HepG2 (cell line): ENCODE measurements around the gene BIRC2. TPM values are rescaled to one million over a fixed set of nuclear protein-coding genes. Genes with fewer than 3 reads are reported as not detected.
"Not testable (repeated sequence)": the region's sequence is repeated elsewhere in the genome, so short reads cannot be mapped to it uniquely, and the experiment has no call there.

Experiments used
- ATAC-seq: fragments of 200-7000 bp; cut with Tn5 transposase; 3 replicates; pipeline ENCODE4 v1.9.1; 2020; ENCODE audit warnings: mild to moderate bottlenecking, moderate library complexity
- BruUV-seq: library from RNA; stranded (reverse); fragments of 400-500 nt; replicated peaks from 2 replicates; lab custom pipeline; 2021; lab: Mats Ljungman, UMichigan
- CTCF ChIA-PET: fragments of 300-600 bp; formaldehyde crosslinking; extraction: SDS; loops from one replicate; lab custom pipeline; 2021; ENCODE audit warnings: low total read pairs, inconsistent platforms, low intra/inter-chr PET ratio; lab: Yijun Ruan, JAX
- POLR2A ChIA-PET: fragments of 350-600 bp; sonication (Branson Sonifier 250); formaldehyde crosslinking; loops from one replicate; lab custom pipeline; 2020; ENCODE audit warnings: antibody characterized with exemption, inconsistent platforms; lab: Yijun Ruan, JAX
- DNase-seq: peaks from one replicate; pipeline ENCODE4 v3.0.0-alpha.2; 2015; ENCODE audit warnings: low spot score
- FAIRE-seq: peaks from 3 replicates; lab custom pipeline; 2011; peaks lifted over from hg19 to GRCh38; lab: Jason Lieb, UNC
- H2AFZ ChIP-seq: one replicate; pipeline ENCODE4 v1.6.1; 2011; ENCODE audit warnings: low read length, inconsistent platforms
- H3K27ac ChIP-seq: fragments of 300-600 bp; 3 replicates; pipeline ENCODE4 v1.8.0; 2011; ENCODE audit warnings: mixed run types, mild to moderate bottlenecking, mixed read lengths, low read length, inconsistent platforms; ENCODE audit not compliant: insufficient read depth; ENCODE audit errors: extremely low read length
- H3K27me3 ChIP-seq, 2 experiments: fragments of 200-600 bp in 1 of 2; 2 replicates in 1 of 2; 3 replicates in 1 of 2; pipeline versions ENCODE4 v1.6.0 to v1.8.0; 2011; ENCODE audit warnings: low read length in 2 of 2, mild to moderate bottlenecking in 2 of 2, moderate library complexity in 2 of 2, inconsistent platforms in 1 of 2; ENCODE audit not compliant: insufficient read depth in 2 of 2, control insufficient read depth in 1 of 2
- H3K36me3 ChIP-seq, 2 experiments: fragments of 200-600 bp in 1 of 2; replicated peaks in 1 of 2; 2 replicates in 1 of 2; 3 replicates in 1 of 2; pipeline versions ENCODE4 v1.5.1 to v1.8.0; 2011; ENCODE audit warnings: low read length in 2 of 2, inconsistent platforms in 1 of 2; ENCODE audit not compliant: insufficient read depth in 2 of 2, control insufficient read depth in 1 of 2
- H3K4me1 ChIP-seq: 2 replicates; pipeline ENCODE4 v1.5.1; 2012; ENCODE audit warnings: low read length, inconsistent platforms; ENCODE audit not compliant: insufficient read depth
- H3K4me2 ChIP-seq: 2 replicates; pipeline ENCODE4 v1.6.0; 2011; ENCODE audit warnings: low read depth, low read length, inconsistent platforms
- H3K4me3 ChIP-seq, 3 experiments: fragments of 200-600 bp in 1 of 3; sonication (generic), shearing (Covaris generic) in 1 of 3; replicated peaks in 1 of 3; 2 replicates each; pipeline ENCODE4 v1.5.1; 2011 to 2016; ENCODE audit warnings: low read length in 3 of 3, inconsistent platforms in 2 of 3, low read depth in 2 of 3, mild to moderate bottlenecking in 2 of 3, control low read depth in 1 of 3, mixed read lengths in 1 of 3; ENCODE audit not compliant: insufficient read depth in 1 of 3
- H3K79me2 ChIP-seq: one replicate; pipeline ENCODE4 v1.6.1; 2011; ENCODE audit warnings: low read length, inconsistent platforms; ENCODE audit not compliant: insufficient read depth
- H3K9ac ChIP-seq: 2 replicates; pipeline ENCODE4 v1.6.0; 2011; ENCODE audit warnings: mild to moderate bottlenecking, low read depth, low read length, inconsistent platforms; ENCODE audit not compliant: insufficient read depth
- H3K9me3 ChIP-seq: 2 replicates; pipeline ENCODE4 v1.5.1; 2012; ENCODE audit warnings: mild to moderate bottlenecking, low read length
- H4K20me1 ChIP-seq: 2 replicates; pipeline ENCODE4 v1.6.0; 2011; ENCODE audit warnings: inconsistent platforms, mild to moderate bottlenecking, low read length, moderate library complexity; ENCODE audit not compliant: insufficient read depth
- ZNF703 ChIP-seq: sonication (generic); formaldehyde crosslinking; IDR thresholded peaks from 2 replicates; pipeline ENCODE4 v1.5.1; 2020; ENCODE audit warnings: missing genetic modification reagents, mild to moderate bottlenecking, moderate library complexity, borderline replicate concordance
- WGBS: methylation state at CpG from one replicate; pipeline ENCODE4 v1.1.6; 2017; ENCODE audit warnings: low lambda C conversion rate; 5-methylcytosine and 5-hydroxymethylcytosine counted together
- in situ Hi-C: cut with HindIII; loops from 2 replicates; pipeline ENCODE4 v1.10.0; 2017; ENCODE audit warnings: low pct_unique_long_range_greater_than_20kb; ENCODE audit not compliant: extremely low pct_ligation_motif_present
- intact Hi-C: fragments of 100-400 bp; cut with micrococcal nuclease; formaldehyde crosslinking; loops from one replicate; pipeline ENCODE4 v1.10.0; 2022; ENCODE audit not compliant: unreplicated experiment
- polyA plus RNA-seq, 8 experiments: library from polyadenylated mRNA; depleted of rRNA in 3 of 8; stranded (reverse) in 7 of 8; unstranded in 1 of 8; fragments of >200 nt; fragmentation: Illumina TruSeq in 4 of 8; extraction: Trizol in 4 of 8; gene quantifications; 2 replicates each; pipeline versions ENCODE4 v1.2.1 to v1.2.3, GENCODE V29; 2011 to 2016; ENCODE audit warnings: low read depth in 4 of 8, missing spikeins in 1 of 8, mixed read lengths in 1 of 8; ENCODE audit not compliant: insufficient read depth in 1 of 8
- total RNA-seq, 5 experiments: library from RNA; depleted of rRNA; stranded (reverse); fragments of >200 nt; fragmentation: Illumina TruSeq; extraction: Trizol; gene quantifications; 2 replicates each; pipeline ENCODE4 v1.2.3, GENCODE V29; 2016; ENCODE audit warnings: low read depth in 1 of 5
- TF ChIP-seq, protein P1 (sequence below): sonication (generic); formaldehyde crosslinking; IDR thresholded peaks from 2 replicates; pipeline ENCODE4 v1.4.0; 2020; ENCODE audit warnings: missing genetic modification reagents, borderline replicate concordance

Gene BIRC2
- total and polyA plus RNA-seq, 2 of the 13 experiments (the other 11 are each of a cell fraction or from before 2014, with no cell fraction given): 61.7 to 62.2 TPM

DNA sequence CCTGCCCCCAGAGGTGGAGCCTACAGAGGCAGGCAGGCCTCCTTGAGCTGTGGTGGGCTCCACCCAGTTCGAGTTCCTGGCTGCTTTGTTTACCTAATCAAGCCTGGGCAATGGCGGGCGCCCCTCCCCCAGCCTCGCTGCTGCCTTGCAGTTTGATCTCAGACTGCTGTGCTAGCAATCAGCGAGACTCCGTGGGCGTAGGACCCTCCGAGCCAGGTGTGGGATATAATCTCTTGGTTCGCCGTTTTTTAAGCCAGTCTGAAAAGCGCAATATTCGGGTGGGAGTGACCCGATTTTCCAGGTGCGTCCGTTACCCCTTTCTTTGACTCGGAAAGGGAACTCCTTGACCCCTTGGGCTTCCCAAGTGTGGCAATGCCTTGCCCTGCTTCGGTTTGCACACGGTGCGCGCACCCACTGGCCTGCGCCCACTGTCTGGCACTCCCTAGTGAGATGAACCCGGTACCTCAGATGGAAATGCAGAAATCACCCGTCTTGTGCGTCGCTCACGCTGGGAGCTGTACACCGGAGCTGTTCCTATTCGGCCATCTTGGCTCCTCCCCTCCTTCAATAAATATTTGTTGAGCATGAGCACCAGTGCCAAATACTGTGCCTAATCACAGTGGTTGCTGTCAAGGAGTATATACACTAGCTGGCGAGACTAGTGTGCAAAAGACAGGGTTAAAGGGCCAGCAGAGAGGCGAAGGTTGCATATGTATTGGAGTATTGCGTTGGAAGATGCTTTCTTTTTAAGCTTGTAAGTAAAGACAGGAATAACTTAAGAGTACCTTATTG, 27.8 kb downstream of the BIRC2 start:
- H3K9me3 ChIP-seq, FAIRE-seq, in situ Hi-C loops, POLR2A ChIA-PET, DNase-seq, H3K4me2 ChIP-seq, H3K27me3 ChIP-seq, intact Hi-C loops, BruUV-seq, H2AFZ ChIP-seq, H3K4me3 ChIP-seq, CTCF ChIA-PET, H3K4me1 ChIP-seq, H3K9ac ChIP-seq, H3K27ac ChIP-seq, H4K20me1 ChIP-seq: not testable (repeated sequence)
- Histone ChIP-seq H3K36me3 (peaks cover 3 to 33% of the 10 kb centered on the region in 2 experiments), H3K79me2 (peaks cover 12% of the 10 kb centered on the region)
- TF ChIP-seq, protein P1, sequence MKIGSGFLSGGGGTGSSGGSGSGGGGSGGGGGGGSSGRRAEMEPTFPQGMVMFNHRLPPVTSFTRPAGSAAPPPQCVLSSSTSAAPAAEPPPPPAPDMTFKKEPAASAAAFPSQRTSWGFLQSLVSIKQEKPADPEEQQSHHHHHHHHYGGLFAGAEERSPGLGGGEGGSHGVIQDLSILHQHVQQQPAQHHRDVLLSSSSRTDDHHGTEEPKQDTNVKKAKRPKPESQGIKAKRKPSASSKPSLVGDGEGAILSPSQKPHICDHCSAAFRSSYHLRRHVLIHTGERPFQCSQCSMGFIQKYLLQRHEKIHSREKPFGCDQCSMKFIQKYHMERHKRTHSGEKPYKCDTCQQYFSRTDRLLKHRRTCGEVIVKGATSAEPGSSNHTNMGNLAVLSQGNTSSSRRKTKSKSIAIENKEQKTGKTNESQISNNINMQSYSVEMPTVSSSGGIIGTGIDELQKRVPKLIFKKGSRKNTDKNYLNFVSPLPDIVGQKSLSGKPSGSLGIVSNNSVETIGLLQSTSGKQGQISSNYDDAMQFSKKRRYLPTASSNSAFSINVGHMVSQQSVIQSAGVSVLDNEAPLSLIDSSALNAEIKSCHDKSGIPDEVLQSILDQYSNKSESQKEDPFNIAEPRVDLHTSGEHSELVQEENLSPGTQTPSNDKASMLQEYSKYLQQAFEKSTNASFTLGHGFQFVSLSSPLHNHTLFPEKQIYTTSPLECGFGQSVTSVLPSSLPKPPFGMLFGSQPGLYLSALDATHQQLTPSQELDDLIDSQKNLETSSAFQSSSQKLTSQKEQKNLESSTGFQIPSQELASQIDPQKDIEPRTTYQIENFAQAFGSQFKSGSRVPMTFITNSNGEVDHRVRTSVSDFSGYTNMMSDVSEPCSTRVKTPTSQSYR (CRISPR knock-in tag): peak; percentile 48; the same call in 1 of the 2 replicates
- 93% methylated on average over 27 of the region's 31 CpGs for WGBS
- peak; percentile 43; the same call in 2 of the 3 replicates for ATAC-seq

DNA sequence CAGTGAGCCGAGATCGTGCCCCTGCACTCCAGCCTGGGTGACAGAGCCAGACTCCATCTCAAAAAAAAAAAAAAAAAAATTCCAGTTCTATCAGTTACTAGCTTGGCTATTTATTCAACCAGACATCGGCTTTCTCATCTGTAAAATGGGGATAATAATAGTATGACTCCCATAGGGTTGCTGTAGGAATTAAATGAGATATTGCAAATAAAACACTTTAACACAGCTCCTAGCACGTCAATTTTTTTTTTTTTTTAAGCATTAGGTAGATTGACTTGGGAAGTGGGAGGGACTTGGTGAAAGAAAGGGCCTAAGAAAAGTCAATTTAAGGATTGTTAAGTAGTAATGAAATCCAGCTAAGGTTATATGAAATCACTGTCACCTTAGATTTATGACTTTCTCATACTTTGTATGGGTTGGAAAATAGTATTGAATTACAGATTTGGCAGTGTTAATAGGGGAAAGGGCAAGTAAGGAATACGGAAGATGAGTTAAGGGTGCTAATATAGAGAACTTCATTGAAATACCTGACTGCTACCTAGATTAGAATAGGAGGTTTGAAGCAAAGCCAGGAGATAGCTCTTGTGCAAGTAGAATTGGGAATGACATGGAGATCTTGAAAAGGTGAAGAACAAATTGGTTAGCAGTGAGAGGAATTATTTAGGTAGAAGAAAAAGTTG, 28.8 kb downstream of the BIRC2 start:
- CTCF ChIA-PET: no interaction called here
- no peak for ATAC-seq
- H3K27ac ChIP-seq: no peak overlapping the region
- H3K79me2 ChIP-seq: peaks cover 12% of the 10 kb centered on the region
- intact Hi-C loops (no loop called here), in situ Hi-C loops (no loop called here)
- no TSS peak for BruUV-seq
- POLR2A ChIA-PET: no interaction called here
- no peak for FAIRE-seq
- H3K4me1 ChIP-seq: peaks cover 5% of the 10 kb centered on the region
- peaks cover 3 to 34% of the 10 kb centered on the region in 2 experiments for H3K36me3 ChIP-seq
- no peak overlapping the region for H2AFZ ChIP-seq
- DNase-seq: no peak
- no peaks in the 10 kb centered on the region for H3K27me3 ChIP-seq
- 98% methylated on average over 5 of the region's 5 CpGs for WGBS
- H4K20me1 ChIP-seq: peaks cover 6% of the 10 kb centered on the region; the same call in 1 of the 2 replicates
- H3K9me3 ChIP-seq: no peaks in the 10 kb centered on the region
- no peak for TF ChIP-seq ZNF703 (CRISPR knock-in tag)
- H3K4me2 ChIP-seq: no peak overlapping the region
- no peak overlapping the region for H3K9ac ChIP-seq
- H3K4me3 ChIP-seq: no peak overlapping the region
